ENCODE measurements around the gene SLC43A2. TPM values are rescaled to one million over a fixed set of nuclear protein-coding genes. Genes with fewer than 3 reads are reported as not detected.
A peak's percentile ranks its signal among the peaks of the same experiment; 100 is the strongest.

The SLC43A2 gene
- total and polyA plus RNA-seq, 4 donors: 17.2 to 42.8 (median 29.8) TPM

DNA sequence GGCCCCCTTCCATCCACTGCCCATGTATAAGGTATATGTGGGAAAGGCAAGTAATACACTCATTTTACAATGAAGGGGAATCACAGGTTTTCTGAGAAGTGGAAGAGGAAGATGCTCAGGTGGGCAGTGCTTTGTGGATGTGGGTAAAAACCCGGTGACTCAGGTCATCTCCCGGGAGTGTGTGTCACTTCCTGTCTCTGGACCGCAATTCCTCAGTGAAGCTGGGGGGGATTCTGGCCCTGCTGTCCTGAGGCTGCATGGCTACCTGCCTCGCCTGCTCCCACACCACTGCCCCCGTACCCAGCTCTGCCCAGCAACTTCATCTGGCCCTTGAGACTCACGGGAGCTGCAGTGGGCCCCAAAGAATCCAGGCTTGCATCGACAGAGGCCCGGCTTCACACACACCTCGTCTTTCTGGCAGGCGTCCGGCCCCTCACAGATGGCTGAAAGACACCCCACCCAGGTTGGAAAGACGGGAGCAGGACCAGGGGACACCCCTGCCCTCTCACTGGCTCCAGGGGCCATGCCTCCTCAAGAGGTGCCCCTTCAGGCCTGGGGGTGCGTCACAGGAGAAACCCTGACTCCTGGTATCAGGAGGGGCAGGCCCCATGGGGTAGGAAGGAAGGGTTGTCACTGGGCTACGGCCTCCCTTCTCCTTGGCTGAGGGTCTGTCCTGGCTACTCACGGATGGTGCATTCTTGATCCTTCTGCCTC is 16.0 kb upstream of the SLC43A2 start:
- peaks cover 48% of the 10 kb centered on the region for H3K36me3 ChIP-seq (ENCODE audit: control insufficient read depth, insufficient read depth, low read length)
- H3K9me3 ChIP-seq (ENCODE audit: control insufficient read depth, insufficient read depth, low read length): no peaks in the 10 kb centered on the region
- 73% methylated on average over 12 of the region's 15 CpGs for WGBS (ENCODE audit: insufficient coverage)
- no peak for DNase-seq (ENCODE audit: low read depth in 4 of 6, low spot score in 6 of 6)
- peaks cover 65% of the 10 kb centered on the region for H3K4me1 ChIP-seq (ENCODE audit: control insufficient read depth, insufficient read depth, low read length)
- peak overlapping the region; percentile 6 for H3K27ac ChIP-seq (ENCODE audit: low read depth, low read length)
- H3K4me3 ChIP-seq (ENCODE audit: low read depth, low read length): peak overlapping the region; percentile 21
- H3K27me3 ChIP-seq (ENCODE audit: control insufficient read depth, insufficient read depth, low read length): peaks cover 3% of the 10 kb centered on the region

- 48% methylated on average over 13 of the region's 13 CpGs for WGBS (ENCODE audit: insufficient coverage)
- no peak overlapping the region for H3K27ac ChIP-seq (ENCODE audit: low read depth, low read length)
- H3K4me3 ChIP-seq (ENCODE audit: low read depth, low read length): no peak overlapping the region
- peaks cover 3% of the 10 kb centered on the region for H3K27me3 ChIP-seq (ENCODE audit: control insufficient read depth, insufficient read depth, low read length)
- H3K4me1 ChIP-seq (ENCODE audit: control insufficient read depth, insufficient read depth, low read length): peaks cover 66% of the 10 kb centered on the region
- no peaks in the 10 kb centered on the region for H3K9me3 ChIP-seq (ENCODE audit: control insufficient read depth, insufficient read depth, low read length)
- DNase-seq (ENCODE audit: low read depth in 4 of 6, low spot score in 6 of 6): no peak
- peaks cover 46% of the 10 kb centered on the region for H3K36me3 ChIP-seq (ENCODE audit: control insufficient read depth, insufficient read depth, low read length)
Measured at GRCh38 chr17:1643999-1644492, 15.4 kb upstream of the SLC43A2 start.

- Histone ChIP-seq H3K27me3 (ENCODE audit: control insufficient read depth, insufficient read depth, low read length) (peaks cover 3% of the 10 kb centered on the region), H3K36me3 (ENCODE audit: control insufficient read depth, insufficient read depth, low read length) (peaks cover 51% of the 10 kb centered on the region), H3K9me3 (ENCODE audit: control insufficient read depth, insufficient read depth, low read length) (no peaks in the 10 kb centered on the region), H3K4me1 (ENCODE audit: control insufficient read depth, insufficient read depth, low read length) (peaks cover 70% of the 10 kb centered on the region), H3K27ac (ENCODE audit: low read depth, low read length) (no peak overlapping the region), H3K4me3 (ENCODE audit: low read depth, low read length) (no peak overlapping the region)
- DNase-seq (ENCODE audit: low read depth in 4 of 6, low spot score in 6 of 6): peak in 2 of 6 donors; percentile 58 to 66
- under 1% methylated on average over 81 of the region's 90 CpGs for WGBS (ENCODE audit: insufficient coverage)
Measured at GRCh38 chr17:1643293-1643998, 14.8 kb upstream of the SLC43A2 start.

GRCh38 chr17:1641065-1641403 is 12.4 kb upstream of the SLC43A2 start:
- peaks cover 3% of the 10 kb centered on the region for H3K27me3 ChIP-seq (ENCODE audit: control insufficient read depth, insufficient read depth, low read length)
- DNase-seq (ENCODE audit: low read depth in 4 of 6, low spot score in 6 of 6): no peak
- 63% methylated on average over 6 of the region's 12 CpGs for WGBS (ENCODE audit: insufficient coverage)
- H3K27ac ChIP-seq (ENCODE audit: low read depth, low read length): no peak overlapping the region
- H3K36me3 ChIP-seq (ENCODE audit: control insufficient read depth, insufficient read depth, low read length): peaks cover 38% of the 10 kb centered on the region
- H3K9me3 ChIP-seq (ENCODE audit: control insufficient read depth, insufficient read depth, low read length): no peaks in the 10 kb centered on the region
- H3K4me3 ChIP-seq (ENCODE audit: low read depth, low read length): no peak overlapping the region
- peaks cover 53% of the 10 kb centered on the region for H3K4me1 ChIP-seq (ENCODE audit: control insufficient read depth, insufficient read depth, low read length)

- WGBS (ENCODE audit: insufficient coverage): 57% methylated on average over 21 of the region's 23 CpGs
- Histone ChIP-seq H3K9me3 (ENCODE audit: control insufficient read depth, insufficient read depth, low read length) (no peaks in the 10 kb centered on the region), H3K4me3 (ENCODE audit: low read depth, low read length) (no peak overlapping the region), H3K27ac (ENCODE audit: low read depth, low read length) (no peak overlapping the region), H3K4me1 (ENCODE audit: control insufficient read depth, insufficient read depth, low read length) (peaks cover 47% of the 10 kb centered on the region), H3K27me3 (ENCODE audit: control insufficient read depth, insufficient read depth, low read length) (peaks cover 3% of the 10 kb centered on the region), H3K36me3 (ENCODE audit: control insufficient read depth, insufficient read depth, low read length) (peaks cover 33% of the 10 kb centered on the region)
- peak in 1 of 6 donors; percentile 49 for DNase-seq (ENCODE audit: low read depth in 4 of 6, low spot score in 6 of 6)
Measured at GRCh38 chr17:1640329-1641064, 11.9 kb upstream of the SLC43A2 start.

GRCh38 chr17:1639549-1640180 is 11.0 kb upstream of the SLC43A2 start:
- Histone ChIP-seq H3K27ac (ENCODE audit: low read depth, low read length) (no peak overlapping the region), H3K36me3 (ENCODE audit: control insufficient read depth, insufficient read depth, low read length) (peaks cover 33% of the 10 kb centered on the region), H3K4me3 (ENCODE audit: low read depth, low read length) (no peak overlapping the region), H3K9me3 (ENCODE audit: control insufficient read depth, insufficient read depth, low read length) (no peaks in the 10 kb centered on the region), H3K27me3 (ENCODE audit: control insufficient read depth, insufficient read depth, low read length) (peaks cover 2% of the 10 kb centered on the region), H3K4me1 (ENCODE audit: control insufficient read depth, insufficient read depth, low read length) (peaks cover 41% of the 10 kb centered on the region)
- peak in 1 of 6 donors; percentile 68 for DNase-seq (ENCODE audit: low read depth in 4 of 6, low spot score in 6 of 6)
- WGBS (ENCODE audit: insufficient coverage): 68% methylated on average over 11 of the region's 11 CpGs

DNA sequence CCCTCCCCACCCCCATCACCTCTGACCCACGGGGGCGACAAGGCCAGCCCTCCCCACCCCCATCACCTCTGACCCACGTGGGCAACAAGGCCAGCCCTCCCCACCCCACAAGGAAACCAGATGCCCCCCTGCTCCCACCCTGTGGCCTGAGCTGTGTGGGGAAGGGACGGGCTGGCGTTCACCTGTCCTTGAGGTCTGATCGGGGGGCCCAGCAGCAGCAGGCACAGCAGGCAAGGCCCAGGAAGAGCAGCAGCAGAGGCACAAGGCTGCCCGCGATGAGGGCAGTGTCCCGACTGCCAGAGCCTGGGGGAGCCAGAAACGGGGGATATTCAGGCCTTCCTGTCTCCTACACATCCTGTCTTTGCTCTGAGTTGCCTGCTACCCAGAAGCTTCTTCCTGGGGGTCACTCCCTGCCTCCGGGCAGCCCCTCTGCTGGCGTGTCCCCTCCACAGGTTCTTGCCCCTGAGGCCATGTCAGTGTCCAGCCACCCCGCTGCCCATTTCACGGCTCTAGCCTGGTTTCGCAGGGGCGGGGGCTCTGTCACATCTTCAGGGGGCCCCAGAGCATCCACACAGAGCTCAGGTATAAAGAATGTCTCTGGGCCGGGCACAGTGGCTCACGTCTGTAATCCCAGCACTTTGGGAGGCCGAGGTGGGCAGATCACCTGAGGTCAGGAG is 10.1 kb upstream of the SLC43A2 start:
- H3K4me1 ChIP-seq (ENCODE audit: control insufficient read depth, insufficient read depth, low read length): peaks cover 32% of the 10 kb centered on the region
- WGBS (ENCODE audit: insufficient coverage): 72% methylated on average over 15 of the region's 19 CpGs
- peaks cover 36% of the 10 kb centered on the region for H3K36me3 ChIP-seq (ENCODE audit: control insufficient read depth, insufficient read depth, low read length)
- no peaks in the 10 kb centered on the region for H3K9me3 ChIP-seq (ENCODE audit: control insufficient read depth, insufficient read depth, low read length)
- no peak overlapping the region for H3K27ac ChIP-seq (ENCODE audit: low read depth, low read length)
- DNase-seq (ENCODE audit: low read depth in 4 of 6, low spot score in 6 of 6): no peak
- H3K27me3 ChIP-seq (ENCODE audit: control insufficient read depth, insufficient read depth, low read length): no peaks in the 10 kb centered on the region
- no peak overlapping the region for H3K4me3 ChIP-seq (ENCODE audit: low read depth, low read length)

GRCh38 chr17:1638171-1638590 is 9.5 kb upstream of the SLC43A2 start:
- H3K27ac ChIP-seq (ENCODE audit: low read depth, low read length): no peak overlapping the region
- DNase-seq (ENCODE audit: low read depth in 4 of 6, low spot score in 6 of 6): no peak
- peaks cover 36% of the 10 kb centered on the region for H3K36me3 ChIP-seq (ENCODE audit: control insufficient read depth, insufficient read depth, low read length)
- 34% methylated on average over 17 of the region's 17 CpGs for WGBS (ENCODE audit: insufficient coverage)
- H3K4me1 ChIP-seq (ENCODE audit: control insufficient read depth, insufficient read depth, low read length): peaks cover 31% of the 10 kb centered on the region
- no peaks in the 10 kb centered on the region for H3K9me3 ChIP-seq (ENCODE audit: control insufficient read depth, insufficient read depth, low read length)
- H3K4me3 ChIP-seq (ENCODE audit: low read depth, low read length): no peak overlapping the region
- no peaks in the 10 kb centered on the region for H3K27me3 ChIP-seq (ENCODE audit: control insufficient read depth, insufficient read depth, low read length)
